T-cell (primary cell): Measurements from ENCODE around the gene CD69. TPM values are rescaled to one million over a fixed set of nuclear protein-coding genes. Genes with fewer than 3 reads are reported as not detected.

ENCODE experiments used
- ATAC-seq, 4 experiments: fragments of 200-7000 bp in 3 of 4; fragments of 150-1000 bp in 1 of 4; cut with Tn5 transposase; replicated peaks in 1 of 4; 1 replicate in 3 of 4; 2 replicates in 1 of 4; pipeline ENCODE4 v1.10.0; 2021; ENCODE audit warnings: moderate library complexity in 3 of 4, mild to moderate bottlenecking in 2 of 4, moderate number of reproducible peaks in 1 of 4
- CTCF ChIA-PET, 2 donors: fragments of 300-600 bp; sonication (Branson Sonifier 250); formaldehyde crosslinking; loops; one replicate each; lab custom pipeline; 2022; ENCODE audit warnings: antibody characterized with exemption in 2 of 2; lab: Charles Lee
- POLR2A ChIA-PET, 2 donors: fragments of 300-600 bp; sonication (Branson Sonifier 250); formaldehyde crosslinking; loops; one replicate each; lab custom pipeline; 2022; ENCODE audit warnings: antibody characterized with exemption in 2 of 2; lab: Charles Lee
- DNase-seq, 35 experiments: peaks; one replicate each; pipeline versions ENCODE4 v3.0.0 to v3.0.0-alpha.2; 2013 to 2023
- H3K27ac ChIP-seq: one replicate; pipeline ENCODE4 v1.5.1; 2013; ENCODE audit warnings: low read length
- H3K27me3 ChIP-seq, 2 experiments: replicated peaks in 1 of 2; 1 replicate in 1 of 2; 2 replicates in 1 of 2; pipeline versions ENCODE4 v1.6.1 to v1.7.0; 2013; ENCODE audit warnings: low read length in 1 of 2, mixed read lengths in 1 of 2; ENCODE audit not compliant: control insufficient read depth in 2 of 2, insufficient read depth in 2 of 2; ENCODE audit errors: extremely low read depth in 1 of 2
- H3K36me3 ChIP-seq, 2 donors: 1 replicate in 1 of 2; 2 replicates in 1 of 2; pipeline versions ENCODE4 v1.6.1 to v1.7.0; 2013; ENCODE audit warnings: low read length in 1 of 2; ENCODE audit not compliant: control insufficient read depth in 2 of 2, insufficient read depth in 1 of 2; ENCODE audit errors: extremely low read depth in 1 of 2
- H3K4me1 ChIP-seq, 2 experiments: 1 replicate in 1 of 2; 2 replicates in 1 of 2; pipeline versions ENCODE4 v1.6.1 to v1.7.0; 2013; ENCODE audit warnings: low read length in 2 of 2, mixed read lengths in 1 of 2; ENCODE audit not compliant: insufficient read depth in 2 of 2, control insufficient read depth in 1 of 2; ENCODE audit errors: extremely low read depth in 1 of 2
- H3K4me3 ChIP-seq, 2 donors: 1 replicate in 1 of 2; 2 replicates in 1 of 2; pipeline versions ENCODE4 v1.5.1 to v1.7.0; 2013; ENCODE audit warnings: mild to moderate bottlenecking in 2 of 2, low read length in 1 of 2, moderate library complexity in 1 of 2; ENCODE audit not compliant: control insufficient read depth in 1 of 2; ENCODE audit errors: extremely low read depth in 1 of 2
- H3K9me3 ChIP-seq: 2 replicates; pipeline ENCODE4 v1.7.0; 2013
- H3K27ac Mint-ChIP-seq, 2 donors: one replicate each; pipeline ENCODE4 v1.8.0; 2020 to 2021; ENCODE audit warnings: mild to moderate bottlenecking in 2 of 2, mixed read lengths in 2 of 2
- H3K27me3 Mint-ChIP-seq, 2 donors: one replicate each; pipeline ENCODE4 v1.8.0; 2021 to 2022; ENCODE audit warnings: mixed read lengths in 2 of 2
- H3K36me3 Mint-ChIP-seq: one replicate; pipeline ENCODE4 v1.8.0; 2021; ENCODE audit warnings: mixed read lengths
- H3K4me1 Mint-ChIP-seq, 3 donors: one replicate each; pipeline ENCODE4 v1.8.0; 2020 to 2022; ENCODE audit warnings: mixed read lengths in 3 of 3, mild to moderate bottlenecking in 1 of 3
- H3K4me3 Mint-ChIP-seq, 3 donors: one replicate each; pipeline ENCODE4 v1.8.0; 2020 to 2022; ENCODE audit warnings: mild to moderate bottlenecking in 3 of 3, mixed read lengths in 3 of 3, moderate library complexity in 3 of 3
- H3K9me3 Mint-ChIP-seq, 3 donors: one replicate each; pipeline ENCODE4 v1.8.0; 2020 to 2022; ENCODE audit warnings: mixed read lengths in 3 of 3
- WGBS: methylation state at CpG from one replicate; pipeline ENCODE4 v1.1.5; 2013; ENCODE audit warnings: missing lambda C conversion rate; ENCODE audit not compliant: insufficient coverage; 5-methylcytosine and 5-hydroxymethylcytosine counted together
- total RNA-seq, 35 experiments: library from RNA in 6 of 35; stranded (reverse) in 6 of 35; fragments of 120-200 nt in 1 of 35; gene quantifications; one replicate each; pipeline versions ENCODE4 v1.2.1 to v1.2.4 and lab custom pipeline; 2013 to 2026

CD69 gene
- total RNA-seq, 5 donors from 2014 or later (not counting 1 experiment from before 2014, with no cell fraction given) = 36.7 to 746 (median 39.4) TPM

DNA sequence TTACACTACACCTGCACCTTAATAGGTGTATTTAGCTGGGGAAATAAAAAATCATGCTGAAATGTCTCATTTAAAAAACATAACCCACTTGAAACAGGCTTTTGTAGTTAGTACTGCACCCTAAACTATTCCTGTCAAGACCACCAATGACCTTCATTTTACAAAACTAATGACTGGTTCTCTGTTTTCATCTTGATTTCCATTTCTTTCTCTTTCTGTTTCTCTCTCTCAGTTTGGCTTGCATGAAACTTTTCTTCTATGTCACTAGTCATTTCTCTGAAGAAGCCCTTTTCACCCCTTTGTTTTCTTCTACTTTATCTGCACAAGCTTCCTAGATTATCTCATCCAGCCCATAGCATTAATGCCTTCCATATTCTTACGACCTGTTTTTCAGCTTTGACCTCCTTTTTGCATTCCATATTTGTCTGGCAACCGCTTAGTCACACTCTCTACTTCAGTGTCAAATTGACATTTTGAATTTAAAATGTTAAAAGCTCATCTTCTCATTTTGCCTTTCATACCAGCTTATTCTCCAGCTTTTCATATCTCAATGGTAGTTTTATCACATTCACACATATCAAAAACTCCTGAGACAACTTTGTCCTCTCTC, 33.9 kb upstream of the CD69 start:
- DNase-seq = no peak
- H3K4me3 ChIP-seq = no peak overlapping the region
- Mint-ChIP-seq H3K9me3 (no peaks in the 10 kb centered on the region), H3K27me3 (no peaks in the 10 kb centered on the region), H3K4me3 (peak overlapping the region; percentile 43 to 66 (median 63)), H3K27ac (peak overlapping the region; percentile 67 to 68), H3K36me3 (no peaks in the 10 kb centered on the region), H3K4me1 (peaks cover 54 to 71% (median 56%) of the 10 kb centered on the region in 3 donors)
- no peaks in the 10 kb centered on the region for H3K27me3 ChIP-seq
- H3K4me1 ChIP-seq = peaks cover 10 to 44% of the 10 kb centered on the region in 2 experiments
- H3K9me3 ChIP-seq = no peaks in the 10 kb centered on the region
- WGBS = 8% methylated on average over 2 of the region's 2 CpGs
- H3K36me3 ChIP-seq = no peaks in the 10 kb centered on the region
- H3K27ac ChIP-seq = peak overlapping the region; percentile 38
- peak in 1 of 4 experiments; percentile 3 for ATAC-seq
- POLR2A ChIA-PET = interaction anchor here (0.5 to 7.0 kb wide), 8 partner anchors 13 to 46 kb away, joined by 3 to 80 read pairs (median 6); partner anchors contain the start of gene CD69 (in 2 of the 2)
- CTCF ChIA-PET = interaction anchor here (0.6 to 8.2 kb wide), 8 partner anchors 14 to 102 kb away, joined by 3 to 311 read pairs (median 4); no protein-coding TSS in a partner anchor

- Mint-ChIP-seq H3K4me1 (peaks cover 54 to 75% (median 56%) of the 10 kb centered on the region in 3 donors), H3K27ac (peak overlapping the region; percentile 20 to 68), H3K27me3 (no peaks in the 10 kb centered on the region), H3K9me3 (no peaks in the 10 kb centered on the region), H3K36me3 (no peaks in the 10 kb centered on the region), H3K4me3 (peak overlapping the region in 2 of 3 donors; percentile 43 to 66)
- Histone ChIP-seq H3K27ac (peak overlapping the region; percentile 38), H3K4me3 (no peak overlapping the region), H3K27me3 (no peaks in the 10 kb centered on the region), H3K36me3 (no peaks in the 10 kb centered on the region), H3K9me3 (no peaks in the 10 kb centered on the region), H3K4me1 (peaks cover 10 to 44% of the 10 kb centered on the region in 2 experiments)
- CTCF ChIA-PET = interaction anchor here (1.3 to 8.2 kb wide), 5 partner anchors 21 to 44 kb away, joined by 4 to 311 read pairs (median 6); no protein-coding TSS in a partner anchor
- WGBS = no CpG with 5 or more reads among the region's 8 CpGs
- DNase-seq = peak in 1 of 35 experiments; percentile 41
- POLR2A ChIA-PET = interaction anchor here (0.6 to 7.0 kb wide), 6 partner anchors 20 to 42 kb away, joined by 3 to 80 read pairs (median 8); partner anchors contain the start of gene CD69 (in 2 of the 2)
- peak in 1 of 4 experiments; percentile 44 for ATAC-seq
These were observed 33.2 kb upstream of the CD69 start for GRCh38 chr12:9793779-9794395.

DNA sequence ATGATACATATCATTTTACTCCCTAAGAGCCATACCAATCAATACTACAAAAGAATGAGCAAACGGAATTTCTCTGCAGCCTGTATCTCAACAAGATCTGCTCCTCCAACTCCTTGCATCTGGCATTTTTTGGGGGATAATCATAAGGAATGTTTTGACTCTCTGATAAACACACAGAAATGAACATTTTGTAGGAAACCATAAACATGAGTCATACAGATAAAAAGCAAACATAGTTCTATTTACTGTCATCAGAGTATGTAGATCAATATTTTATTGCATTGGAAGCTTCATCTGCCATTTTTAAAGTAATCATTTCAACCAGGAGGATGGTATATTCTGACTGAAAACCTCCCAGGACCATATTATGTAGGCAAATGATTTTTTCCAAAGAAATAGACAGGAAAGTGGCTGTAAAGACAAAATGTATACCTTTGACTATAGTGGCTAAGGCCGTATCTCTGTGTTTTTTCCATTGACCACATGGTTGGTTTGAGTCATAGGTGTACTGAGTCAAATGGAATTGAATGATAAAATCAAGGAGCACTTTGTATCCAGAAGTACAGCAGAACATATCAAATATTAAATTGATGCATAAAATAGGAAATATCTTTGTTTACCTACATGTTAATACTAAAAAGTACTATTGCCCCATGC, 32.4 kb upstream of the CD69 start:
- no peak overlapping the region for H3K4me3 ChIP-seq
- Mint-ChIP-seq H3K4me1 (peaks cover 56 to 78% (median 58%) of the 10 kb centered on the region in 3 donors), H3K27ac (peak overlapping the region in 1 of 2 donors; percentile 20), H3K27me3 (no peaks in the 10 kb centered on the region), H3K36me3 (no peaks in the 10 kb centered on the region), H3K4me3 (peak overlapping the region in 1 of 3 donors; percentile 66), H3K9me3 (no peaks in the 10 kb centered on the region)
- H3K36me3 ChIP-seq = no peaks in the 10 kb centered on the region
- no peak overlapping the region for H3K27ac ChIP-seq
- CTCF ChIA-PET = interaction anchor here (0.6 to 1.1 kb wide), 4 partner anchors 21 to 780 kb away, joined by 3 to 5 read pairs (median 4); no protein-coding TSS in a partner anchor
- no peaks in the 10 kb centered on the region for H3K27me3 ChIP-seq
- H3K9me3 ChIP-seq = no peaks in the 10 kb centered on the region
- ATAC-seq (no peak), DNase-seq (no peak)
- WGBS = no CpG with 5 or more reads among the region's 2 CpGs
- H3K4me1 ChIP-seq = peaks cover 10 to 44% of the 10 kb centered on the region in 2 experiments
- POLR2A ChIA-PET = interaction anchor here in 1 of 2 donors (0.7 to 0.8 kb wide), 2 partner anchors 33 to 35 kb away, joined by 4 to 6 read pairs; no protein-coding TSS in a partner anchor

GRCh38 chr12:9792185-9792900, 31.6 kb upstream of the CD69 start:
- peaks cover 6 to 44% of the 10 kb centered on the region in 2 experiments for H3K4me1 ChIP-seq
- H3K9me3 Mint-ChIP-seq = no peaks in the 10 kb centered on the region
- H3K27ac Mint-ChIP-seq = no peak overlapping the region
- no peaks in the 10 kb centered on the region for H3K9me3 ChIP-seq
- no peaks in the 10 kb centered on the region for H3K27me3 Mint-ChIP-seq
- no peak overlapping the region for H3K4me3 Mint-ChIP-seq
- no peak overlapping the region for H3K27ac ChIP-seq
- no peak for DNase-seq
- no peaks in the 10 kb centered on the region for H3K36me3 ChIP-seq
- WGBS = no CpG with 5 or more reads among the region's 2 CpGs
- no peaks in the 10 kb centered on the region for H3K27me3 ChIP-seq
- H3K36me3 Mint-ChIP-seq = no peaks in the 10 kb centered on the region
- POLR2A ChIA-PET = interaction anchor here in 1 of 2 donors (0.7 to 0.8 kb wide), 2 partner anchors 32 to 34 kb away, joined by 4 to 6 read pairs; no protein-coding TSS in a partner anchor
- no peak overlapping the region for H3K4me3 ChIP-seq
- no peak for ATAC-seq
- CTCF ChIA-PET = interaction anchor here (0.6 to 1.1 kb wide), 4 partner anchors 21 to 780 kb away, joined by 3 to 5 read pairs (median 4); no protein-coding TSS in a partner anchor
- peaks cover 60 to 78% (median 62%) of the 10 kb centered on the region in 3 donors for H3K4me1 Mint-ChIP-seq

GRCh38 chr12:9786726-9787717, 26.3 kb upstream of the CD69 start:
- WGBS = no CpG with 5 or more reads among the region's 6 CpGs
- CTCF ChIA-PET = no interaction called here
- H3K27ac Mint-ChIP-seq = no peak overlapping the region

More at GRCh38 chr12:9786726-9787717, 26.3 kb upstream of the CD69 start:
- Mint-ChIP-seq H3K9me3 (no peaks in the 10 kb centered on the region), H3K27me3 (no peaks in the 10 kb centered on the region), H3K36me3 (no peaks in the 10 kb centered on the region), H3K4me1 (peaks cover 27 to 46% (median 32%) of the 10 kb centered on the region in 3 donors), H3K4me3 (peak overlapping the region in 1 of 3 donors; percentile 25)
- DNase-seq (no peak), ATAC-seq (no peak)
- H3K4me3 ChIP-seq = no peak overlapping the region
- no peaks in the 10 kb centered on the region for H3K36me3 ChIP-seq
- H3K27me3 ChIP-seq = no peaks in the 10 kb centered on the region
- peaks cover 0 to 9% of the 10 kb centered on the region in 2 experiments for H3K4me1 ChIP-seq
- POLR2A ChIA-PET = no interaction called here
- H3K9me3 ChIP-seq = no peaks in the 10 kb centered on the region
- H3K27ac ChIP-seq = no peak overlapping the region
